Measurements from ENCODE around the gene PUS7.
"Not testable (repeated sequence)": the region's sequence is repeated elsewhere in the genome, so short reads cannot be mapped to it uniquely, and the experiment has no call there.

PUS7 gene

DNA sequence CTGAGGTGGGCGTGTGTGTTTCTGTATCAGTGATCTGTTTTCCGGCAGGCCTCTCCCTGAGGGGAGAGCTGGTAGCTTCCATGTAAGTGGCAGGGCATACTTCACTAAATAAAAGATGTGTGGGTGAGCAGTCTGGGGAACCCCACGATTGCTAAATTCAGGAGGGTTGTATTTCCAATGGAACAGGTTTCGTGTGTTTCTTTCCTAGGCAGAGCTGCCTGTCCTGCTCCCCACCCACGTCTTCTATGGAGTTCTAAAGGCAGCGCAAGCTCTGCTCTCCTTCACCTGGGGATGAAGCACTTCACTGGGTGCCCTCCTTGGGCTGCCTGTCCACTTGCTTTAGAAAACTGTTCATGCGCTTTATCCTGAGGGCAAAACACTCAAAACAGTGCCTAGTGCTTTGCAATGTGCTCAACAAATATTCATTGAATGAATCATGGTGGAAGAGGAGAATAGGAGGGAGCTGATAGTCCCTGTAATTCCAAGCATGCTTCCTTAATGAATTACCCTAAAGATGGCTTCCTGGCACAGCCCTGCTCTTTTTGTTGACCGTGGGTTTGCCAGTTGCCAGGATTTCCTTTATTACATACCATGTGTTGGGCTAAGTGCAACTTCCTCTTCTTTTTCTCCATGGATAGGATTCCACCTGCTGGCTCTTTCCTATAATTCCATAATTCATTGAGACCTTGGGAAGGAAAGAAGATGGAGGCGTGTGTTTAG lies 82.7 kb downstream of the PUS7 start:
- Mint-ChIP-seq H3K9me3 (peaks cover 2% of the 10 kb centered on the region), H3K27ac (peak overlapping the region; percentile 54), H3K4me3 (no peak overlapping the region), H3K4me1 (peaks cover 3% of the 10 kb centered on the region), H3K36me3 (no peaks in the 10 kb centered on the region), H3K27me3 (no peaks in the 10 kb centered on the region)
- peak; percentile 43 for ATAC-seq

DNA sequence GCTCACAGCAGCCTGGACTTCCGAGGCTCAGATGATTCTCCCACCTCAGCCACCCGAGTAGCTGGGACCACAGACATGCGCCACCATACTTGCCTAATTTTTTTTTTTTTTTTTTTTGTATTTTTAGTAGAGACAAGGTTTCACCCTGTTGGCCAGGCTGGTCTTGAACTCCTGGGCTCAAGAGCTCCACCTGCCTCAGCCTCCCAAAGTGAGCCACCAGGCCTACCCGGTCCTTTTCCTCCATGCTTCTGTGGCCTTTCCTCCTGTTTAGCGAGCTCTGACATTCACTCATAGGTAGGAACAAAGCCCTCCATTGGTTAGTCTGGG lies 83.3 kb downstream of the PUS7 start:
- H3K4me1 Mint-ChIP-seq: no peaks in the 10 kb centered on the region
- H3K9me3 Mint-ChIP-seq: peaks cover 2% of the 10 kb centered on the region
- H3K4me3 Mint-ChIP-seq: no peak overlapping the region
- ATAC-seq: no peak
- H3K27me3 Mint-ChIP-seq: no peaks in the 10 kb centered on the region
- no peaks in the 10 kb centered on the region for H3K36me3 Mint-ChIP-seq
- peak overlapping the region; percentile 54 for H3K27ac Mint-ChIP-seq

DNA sequence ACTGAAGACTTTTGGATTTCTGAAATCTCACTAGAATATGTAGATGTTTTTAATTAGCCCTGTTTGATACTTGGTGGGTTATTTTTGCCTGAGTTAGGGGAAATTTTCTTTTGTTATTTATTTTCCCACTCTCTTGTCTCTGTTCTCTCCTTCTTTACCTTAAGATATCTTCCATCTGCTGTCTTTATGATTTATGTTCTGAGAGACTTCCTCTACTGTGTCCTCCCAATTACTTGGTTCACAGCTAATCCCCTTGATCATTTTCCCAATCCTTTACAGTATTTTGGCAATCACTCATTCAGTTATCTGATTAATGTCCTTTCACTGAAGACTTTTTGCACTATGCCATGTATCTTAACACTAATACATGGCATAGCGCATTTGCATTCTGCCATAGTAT lies 83.8 kb downstream of the PUS7 start:
- Mint-ChIP-seq H3K36me3 (no peaks in the 10 kb centered on the region), H3K9me3 (peaks cover 2% of the 10 kb centered on the region), H3K27me3 (no peaks in the 10 kb centered on the region), H3K27ac (no peak overlapping the region), H3K4me3 (no peak overlapping the region), H3K4me1 (no peaks in the 10 kb centered on the region)
- ATAC-seq: no peak

DNA sequence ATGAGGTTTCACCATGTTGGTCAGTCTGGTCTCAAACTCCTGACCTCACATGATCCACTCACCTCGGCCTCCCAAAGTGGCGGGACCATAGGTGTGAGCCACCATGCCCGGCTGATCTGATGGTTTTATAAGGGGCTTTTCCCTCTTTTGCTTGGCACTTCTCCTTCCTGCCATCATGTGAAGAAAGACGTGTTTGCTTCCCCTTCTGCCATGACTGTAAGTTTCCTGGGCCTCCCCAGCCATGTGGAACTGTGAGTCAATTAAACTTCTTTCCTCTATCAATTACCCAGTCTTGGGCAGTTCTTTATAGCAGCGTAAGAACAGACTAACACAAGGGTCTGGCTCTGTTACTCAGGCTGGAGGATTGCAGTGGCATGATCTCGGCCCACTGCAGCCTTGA lies 84.7 kb downstream of the PUS7 start:
- H3K27ac Mint-ChIP-seq, H3K9me3 Mint-ChIP-seq, H3K36me3 Mint-ChIP-seq, H3K27me3 Mint-ChIP-seq, H3K4me3 Mint-ChIP-seq, ATAC-seq, H3K4me1 Mint-ChIP-seq: not testable (repeated sequence)

DNA sequence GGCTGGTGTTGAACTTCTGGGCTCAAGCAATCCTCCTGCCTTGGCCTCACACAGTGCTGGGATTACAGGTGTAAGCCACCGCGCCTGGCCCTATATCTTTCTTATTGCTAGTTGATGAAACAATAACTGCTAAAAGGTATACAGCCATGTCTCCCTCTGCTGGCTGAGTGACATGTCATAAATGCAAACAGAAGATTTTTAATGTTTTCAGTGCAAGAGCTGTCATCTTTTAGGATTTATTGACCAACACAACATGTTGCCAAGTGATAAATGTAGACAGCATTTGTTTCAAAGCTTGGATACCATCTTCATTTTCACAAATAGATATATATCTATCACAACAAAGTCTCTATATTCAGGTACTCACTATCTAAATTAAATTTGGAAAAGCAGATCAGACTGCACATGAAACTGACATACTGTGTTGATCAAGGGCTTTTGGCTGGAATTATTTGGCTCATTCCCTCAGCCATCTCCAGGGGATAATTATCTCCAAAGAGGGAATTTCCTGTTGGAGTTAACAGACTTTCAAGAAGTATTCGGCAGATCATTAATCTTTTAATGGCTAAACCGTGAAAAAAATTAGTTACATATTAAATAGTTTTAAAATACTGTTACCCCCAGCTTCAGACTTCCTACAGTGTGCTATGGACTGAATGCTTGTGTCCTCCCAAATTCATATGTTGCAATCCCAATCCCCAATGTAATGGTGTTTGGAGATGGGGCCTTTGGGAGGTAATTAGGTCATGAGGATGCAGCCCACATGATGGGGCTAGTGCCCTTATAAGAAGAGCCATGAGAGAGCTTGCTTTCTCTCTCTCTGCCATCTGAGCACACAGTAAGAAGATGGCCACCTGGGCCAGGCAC lies 92.1 kb downstream of the PUS7 start:
- peak overlapping the region; percentile 22 for H3K27ac Mint-ChIP-seq
- peak; percentile 43 for ATAC-seq
- H3K4me1 Mint-ChIP-seq: no peaks in the 10 kb centered on the region
- no peaks in the 10 kb centered on the region for H3K36me3 Mint-ChIP-seq
- H3K27me3 Mint-ChIP-seq: no peaks in the 10 kb centered on the region
- H3K4me3 Mint-ChIP-seq: no peak overlapping the region
- H3K9me3 Mint-ChIP-seq: no peaks in the 10 kb centered on the region

DNA sequence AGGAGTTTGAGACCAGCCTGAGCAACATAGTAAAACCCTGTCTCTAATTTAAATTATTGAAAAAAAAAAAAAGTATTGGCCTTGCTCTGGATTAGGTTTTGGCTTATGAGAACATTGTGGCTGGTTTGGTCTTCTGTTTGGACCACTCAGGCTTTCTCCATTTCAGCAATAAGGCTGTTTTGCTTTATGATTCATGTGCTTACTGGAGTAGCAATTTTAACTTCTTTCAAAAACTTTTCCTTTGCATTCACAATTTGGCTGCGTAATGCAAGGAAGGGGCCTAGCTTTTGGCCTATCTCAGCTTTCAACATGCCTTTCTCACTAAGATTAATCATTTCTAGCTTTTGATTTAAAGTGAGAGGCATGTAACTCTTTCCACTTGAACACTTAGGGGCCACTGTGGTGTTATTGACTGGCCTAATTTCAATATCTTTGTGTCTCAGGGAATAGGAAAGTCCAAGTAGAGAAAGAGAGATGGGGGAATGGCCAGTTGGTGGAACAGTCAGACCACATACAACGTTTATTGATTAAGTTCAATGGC lies 95.4 kb downstream of the PUS7 start:
- Mint-ChIP-seq H3K27me3 (no peaks in the 10 kb centered on the region), H3K4me3 (no peak overlapping the region), H3K4me1 (no peaks in the 10 kb centered on the region), H3K36me3 (no peaks in the 10 kb centered on the region), H3K27ac (no peak overlapping the region), H3K9me3 (no peaks in the 10 kb centered on the region)
- no peak for ATAC-seq

DNA sequence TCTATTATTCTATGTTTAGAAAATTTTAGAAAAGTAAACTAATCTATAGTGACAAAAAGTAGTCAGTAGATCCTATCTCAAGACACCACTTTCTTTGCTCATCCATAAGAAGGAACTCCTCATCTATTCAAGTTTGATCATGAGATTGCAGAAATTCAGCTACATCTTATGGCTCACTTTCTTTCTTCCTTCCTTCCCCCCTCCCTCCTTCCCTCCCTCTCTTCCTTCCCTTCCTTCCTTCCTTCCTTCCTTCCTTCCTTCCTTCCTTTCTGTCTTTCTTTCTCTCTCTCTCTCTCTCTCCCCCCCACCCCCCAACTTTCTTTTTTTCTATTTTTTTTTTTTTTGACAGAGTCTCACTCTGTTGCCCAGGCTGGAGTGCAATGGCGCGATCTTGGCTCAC lies 98.1 kb downstream of the PUS7 start:
- Mint-ChIP-seq H3K27ac (no peak overlapping the region), H3K4me3 (no peak overlapping the region), H3K4me1 (peaks cover 12% of the 10 kb centered on the region), H3K9me3 (no peaks in the 10 kb centered on the region), H3K36me3 (no peaks in the 10 kb centered on the region), H3K27me3 (no peaks in the 10 kb centered on the region)
- no peak for ATAC-seq

DNA sequence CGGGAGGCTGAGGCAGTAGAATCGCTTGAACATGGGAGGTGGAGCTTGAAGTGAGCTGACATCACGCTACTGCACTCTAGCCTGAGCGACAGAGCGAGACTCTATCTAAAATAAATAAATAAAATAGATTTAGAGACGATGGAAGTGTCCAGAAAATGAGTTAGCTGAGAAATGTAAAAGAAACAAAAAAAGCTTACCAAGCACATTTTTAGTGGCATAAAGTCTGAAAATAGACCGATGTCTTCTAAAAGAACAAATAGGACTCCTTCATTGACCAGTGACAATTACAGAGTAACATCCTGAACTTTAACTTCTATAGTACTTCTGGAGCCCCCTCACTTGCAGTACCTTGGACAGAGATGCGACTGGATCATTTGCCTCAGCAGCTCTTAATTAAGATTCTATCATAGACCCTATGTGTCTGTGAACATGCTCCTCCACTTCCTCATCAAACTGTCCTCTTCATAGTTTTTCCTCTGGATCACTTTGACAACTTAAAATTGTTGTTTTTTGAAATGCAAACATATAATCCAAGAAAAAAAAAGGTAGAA lies 108.1 kb downstream of the PUS7 start:
- no peaks in the 10 kb centered on the region for H3K27me3 Mint-ChIP-seq
- H3K4me3 Mint-ChIP-seq: no peak overlapping the region
- no peaks in the 10 kb centered on the region for H3K9me3 Mint-ChIP-seq
- H3K4me1 Mint-ChIP-seq: no peaks in the 10 kb centered on the region
- H3K27ac Mint-ChIP-seq: no peak overlapping the region
- H3K36me3 Mint-ChIP-seq: no peaks in the 10 kb centered on the region
- no peak for ATAC-seq

DNA sequence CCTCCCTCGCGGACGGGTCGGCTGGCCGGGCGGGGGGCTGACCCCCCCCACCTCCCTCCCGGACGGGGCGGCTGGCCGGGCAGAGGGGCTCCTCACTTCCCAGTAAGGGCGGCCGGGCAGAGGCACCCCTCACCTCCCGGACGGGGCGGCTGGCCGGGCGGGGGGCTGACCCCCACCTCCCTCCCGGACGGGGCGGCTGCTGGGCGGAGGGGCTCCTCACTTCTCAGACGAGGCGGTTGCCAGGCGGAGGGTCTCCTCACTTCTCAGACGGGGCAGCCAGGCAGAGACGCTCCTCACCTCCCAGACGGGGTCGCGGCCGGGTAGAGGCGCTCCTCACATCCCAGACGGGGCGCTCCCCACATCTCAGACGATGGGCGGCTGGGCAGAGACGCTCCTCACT lies 111.3 kb downstream of the PUS7 start:
- not testable (repeated sequence) for H3K4me3 Mint-ChIP-seq, H3K4me1 Mint-ChIP-seq, ATAC-seq, H3K9me3 Mint-ChIP-seq, H3K27me3 Mint-ChIP-seq, H3K36me3 Mint-ChIP-seq, H3K27ac Mint-ChIP-seq

DNA sequence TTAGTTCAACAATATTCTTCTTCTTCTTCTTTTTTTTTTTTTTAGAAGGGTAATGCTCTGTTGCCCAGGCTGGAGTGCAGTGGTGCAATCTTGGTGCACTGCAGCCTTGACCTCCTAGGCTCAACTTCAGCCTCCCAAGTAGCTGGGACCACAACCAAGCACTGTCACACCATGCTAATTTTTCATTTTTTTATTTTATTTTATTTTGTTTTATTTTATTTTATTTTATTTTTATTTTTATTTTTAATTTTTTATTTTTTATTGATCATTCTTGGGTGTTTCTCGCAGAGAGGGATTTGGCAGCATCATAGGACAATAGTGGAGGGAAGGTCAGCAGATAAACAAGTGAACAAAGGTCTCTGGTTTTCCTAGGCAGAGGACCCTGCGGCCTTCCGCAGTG lies 112.3 kb downstream of the PUS7 start:
- not testable (repeated sequence) for H3K36me3 Mint-ChIP-seq, H3K4me3 Mint-ChIP-seq, H3K27ac Mint-ChIP-seq, H3K27me3 Mint-ChIP-seq, ATAC-seq, H3K9me3 Mint-ChIP-seq, H3K4me1 Mint-ChIP-seq

DNA sequence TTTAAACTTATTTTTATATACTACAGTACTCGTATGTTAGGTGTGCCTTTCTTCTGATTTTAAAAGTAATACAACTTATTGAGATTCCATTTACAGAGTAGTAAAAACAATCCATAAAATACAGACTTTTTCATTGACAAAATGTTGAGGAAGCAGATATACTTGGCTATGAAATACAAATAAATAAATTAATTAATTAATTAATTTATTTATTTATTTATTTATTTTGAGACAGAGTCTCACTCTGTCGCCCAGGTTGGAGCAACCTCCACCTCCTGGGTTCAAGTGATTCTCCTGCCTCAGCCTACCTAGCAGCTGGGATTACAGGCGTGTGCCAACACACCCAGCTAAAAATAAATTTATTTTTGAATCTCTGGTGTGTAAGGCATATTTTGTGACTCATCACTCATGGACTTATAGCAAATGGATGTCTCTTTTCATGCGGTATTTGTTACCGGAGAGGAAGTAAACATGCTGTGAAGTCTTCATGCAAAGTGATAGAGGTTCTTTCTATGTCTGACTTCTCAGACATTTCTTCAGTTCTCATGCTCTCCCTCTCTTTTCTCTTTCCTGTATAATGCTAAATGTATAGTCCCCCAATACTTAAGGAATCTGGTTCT lies 113.2 kb downstream of the PUS7 start:
- H3K4me1 Mint-ChIP-seq: no peaks in the 10 kb centered on the region
- H3K4me3 Mint-ChIP-seq: no peak overlapping the region
- H3K9me3 Mint-ChIP-seq: no peaks in the 10 kb centered on the region
- H3K27ac Mint-ChIP-seq: no peak overlapping the region
- H3K27me3 Mint-ChIP-seq: no peaks in the 10 kb centered on the region
- H3K36me3 Mint-ChIP-seq: no peaks in the 10 kb centered on the region
- no peak for ATAC-seq
